Measurements from ENCODE around the gene XYLT1.
"Not testable (repeated sequence)": the region's sequence is repeated elsewhere in the genome, so short reads cannot be mapped to it uniquely, and the experiment has no call there.

Gene XYLT1

DNA sequence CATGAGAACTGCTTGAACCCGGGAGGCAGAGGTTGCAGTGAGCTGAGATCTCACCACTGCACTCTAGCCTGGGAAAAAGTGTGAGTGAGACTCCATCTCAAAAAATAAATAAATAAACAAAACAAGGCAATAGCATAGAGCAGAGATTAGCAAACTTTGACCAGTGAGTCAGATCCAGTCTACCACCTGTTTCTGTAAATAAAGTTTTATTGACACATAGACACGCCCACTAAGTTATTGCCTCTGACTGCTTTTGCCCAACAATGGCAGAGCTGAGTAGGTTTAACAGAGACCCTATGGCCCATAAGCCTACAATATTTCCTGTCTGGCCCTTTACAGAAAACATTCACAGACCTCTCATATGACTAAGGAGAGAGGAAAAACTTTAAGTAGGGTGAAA is 44.3 kb downstream of the XYLT1 start:
- no peak for DNase-seq

DNA sequence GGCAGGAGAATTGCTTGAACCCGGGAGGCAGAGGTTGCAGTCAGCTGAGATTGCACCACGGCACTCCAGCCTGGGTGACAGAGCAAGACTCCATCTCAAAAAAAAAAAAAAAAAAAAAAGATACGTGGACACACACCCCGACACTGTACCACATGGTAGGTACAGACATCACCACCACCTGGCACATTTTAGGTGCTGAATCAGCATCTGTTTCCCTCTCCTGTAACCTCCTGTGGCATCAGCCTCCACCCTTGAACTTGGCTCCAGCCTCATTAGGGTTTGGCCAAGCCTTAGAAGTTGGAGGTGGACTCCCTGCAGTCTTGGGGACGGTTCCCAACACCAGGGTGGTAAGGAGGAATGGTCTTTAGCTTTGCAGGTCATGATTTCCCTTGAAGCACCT is 46.0 kb downstream of the XYLT1 start:
- DNase-seq: no peak

DNA sequence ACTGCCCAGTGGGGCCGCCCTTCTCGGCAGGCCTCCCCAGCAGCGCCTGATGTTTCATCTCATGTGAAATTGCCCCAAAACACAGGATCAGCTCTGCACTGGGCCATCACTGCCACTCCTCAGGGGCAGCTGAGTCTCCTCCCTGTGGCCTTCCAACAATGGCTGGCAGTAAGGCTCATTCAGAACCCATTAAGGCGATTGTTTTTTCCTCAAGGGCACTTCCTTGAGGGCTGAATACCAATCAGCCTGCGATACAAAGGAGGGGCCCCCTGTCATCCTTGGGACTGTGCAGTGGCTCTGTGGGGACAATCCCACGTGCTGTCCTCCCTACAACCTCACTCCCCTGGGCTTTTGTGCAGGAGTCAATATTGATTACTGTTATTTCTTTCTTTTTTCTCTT is 47.5 kb downstream of the XYLT1 start:
- DNase-seq: no peak

DNA sequence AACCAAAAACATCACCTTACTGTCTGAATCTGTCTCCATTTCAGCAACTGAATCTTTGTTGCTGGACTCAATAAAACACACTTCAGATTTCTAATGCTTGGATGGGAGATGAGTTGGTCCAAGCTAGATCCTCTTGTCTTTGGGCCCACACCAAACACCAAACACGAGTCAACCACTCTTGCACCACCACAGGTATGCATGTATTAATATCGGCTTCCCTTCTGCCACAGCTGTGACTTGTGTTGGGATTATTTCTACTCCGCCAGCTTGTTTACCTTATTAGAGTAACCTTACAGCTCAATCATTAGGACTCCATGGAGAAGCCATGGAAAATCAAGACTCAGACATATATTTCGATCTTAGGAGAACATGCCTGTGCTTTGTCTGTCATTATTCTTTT is 49.9 kb downstream of the XYLT1 start:
- DNase-seq: no peak

DNA sequence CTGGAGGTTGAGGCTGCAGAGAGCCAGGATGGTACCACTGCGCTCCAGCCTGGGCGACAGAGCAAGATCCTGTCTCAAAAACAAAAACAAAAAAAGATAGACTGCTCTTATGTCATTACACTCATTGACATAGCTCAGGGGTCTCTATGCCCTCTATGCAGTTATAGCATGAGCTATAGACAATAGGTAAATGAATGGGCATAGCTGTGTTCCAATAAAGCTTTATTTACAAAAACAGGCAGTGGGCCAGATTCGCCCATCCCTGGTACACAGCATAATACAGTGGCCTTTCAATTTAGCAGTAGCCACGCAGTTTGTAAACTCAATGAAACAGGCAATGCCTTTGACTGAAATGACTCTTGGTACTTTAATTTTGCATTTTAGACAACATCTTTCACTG is 51.5 kb downstream of the XYLT1 start:
- no peak for DNase-seq

DNA sequence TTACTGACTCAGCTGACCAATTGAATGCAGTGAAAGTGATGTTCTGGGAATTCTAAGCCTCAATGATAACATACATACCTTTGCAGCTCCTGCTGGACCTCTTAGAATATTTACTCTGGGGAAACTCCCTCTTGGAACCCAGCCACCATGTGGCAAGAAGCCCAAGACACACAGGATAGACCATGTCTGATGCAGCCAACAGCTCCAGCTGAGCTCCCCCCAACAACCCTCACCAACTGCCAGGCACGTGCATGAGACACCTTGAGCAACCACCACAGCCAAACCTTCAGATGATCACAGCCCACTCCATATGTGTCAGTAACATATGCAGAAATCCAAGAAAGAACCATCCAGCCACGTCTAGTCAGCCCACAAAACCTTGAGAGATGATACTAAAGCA is 53.0 kb downstream of the XYLT1 start:
- DNase-seq: no peak

DNA sequence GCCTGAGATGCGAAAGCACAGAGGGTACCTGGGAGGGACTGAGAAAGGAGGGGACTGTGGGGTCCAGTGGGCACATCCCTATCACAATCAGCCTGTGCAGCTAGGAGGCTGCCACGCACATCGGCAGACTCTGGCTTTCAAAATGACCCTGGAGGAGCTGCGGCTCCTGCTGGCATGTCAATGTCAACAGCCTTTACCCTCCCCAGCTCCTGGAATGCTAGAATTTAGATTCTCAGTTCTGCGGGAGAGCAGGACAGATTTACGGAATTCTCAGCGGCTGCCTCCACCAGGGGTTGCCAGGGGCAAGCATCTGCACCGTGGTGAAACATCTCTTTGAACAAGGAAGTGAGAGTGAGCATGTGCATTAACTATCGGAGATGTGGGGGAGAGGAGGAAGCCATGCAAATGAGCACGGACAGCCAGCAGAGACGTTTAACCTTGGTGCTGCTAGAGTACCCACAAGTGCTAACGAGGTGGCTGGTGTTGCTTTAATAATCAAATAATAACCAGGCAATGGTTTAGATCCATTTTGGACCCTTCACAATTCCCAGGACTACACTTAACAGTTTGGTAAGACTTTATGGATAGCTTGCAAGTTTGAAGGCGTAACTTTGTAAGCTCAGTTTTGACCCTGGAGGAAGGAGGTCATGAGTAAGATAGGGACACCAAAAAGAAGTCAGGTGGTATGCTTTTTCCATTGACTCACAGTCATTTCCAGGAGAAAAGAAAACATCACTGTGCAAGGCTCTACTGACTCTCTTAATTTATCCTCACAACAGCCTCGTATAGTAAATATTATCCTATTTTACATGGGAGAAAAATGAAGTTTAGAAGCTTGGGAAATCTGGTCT is 54.1 kb downstream of the XYLT1 start:
- peak; percentile 65 for DNase-seq

DNA sequence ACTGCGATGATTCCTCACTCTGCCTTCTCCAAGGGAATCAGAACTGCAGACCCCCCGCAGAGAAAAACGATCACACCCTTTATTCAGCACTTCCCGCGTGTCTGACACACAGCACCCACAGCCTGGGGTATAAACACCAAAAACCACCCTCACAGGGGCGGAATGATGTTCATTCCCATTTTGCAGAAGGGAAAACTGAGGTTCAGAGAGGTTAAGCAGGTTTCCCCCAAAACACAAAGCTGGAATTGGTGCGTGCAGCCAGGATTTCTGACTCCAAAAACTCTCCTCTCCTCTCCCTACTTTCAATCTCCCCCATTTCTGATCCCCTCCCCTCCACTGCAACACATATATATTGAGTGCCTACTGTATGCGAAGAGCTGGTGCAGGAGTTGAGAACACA is 55.8 kb downstream of the XYLT1 start:
- no peak for DNase-seq

DNA sequence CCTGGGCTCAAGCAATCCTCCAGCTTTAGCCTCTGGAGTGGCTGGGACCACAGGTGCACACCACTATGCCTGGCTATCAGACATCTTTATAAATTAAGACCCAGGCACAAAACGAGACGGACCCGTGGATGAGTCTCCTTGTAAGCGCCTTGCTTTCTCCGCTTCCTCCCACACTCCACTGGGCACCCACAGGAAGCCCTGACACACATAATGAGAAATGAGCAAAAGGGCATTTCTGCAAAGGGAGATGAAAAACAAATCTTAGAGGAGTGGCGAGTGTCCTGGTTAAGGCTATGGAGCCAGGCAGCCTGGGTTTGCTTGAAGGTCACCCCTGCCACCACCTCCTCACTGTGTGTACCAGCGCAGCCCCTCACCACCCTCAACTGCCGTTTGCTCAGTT is 56.3 kb downstream of the XYLT1 start:
- DNase-seq: peak; percentile 4

DNA sequence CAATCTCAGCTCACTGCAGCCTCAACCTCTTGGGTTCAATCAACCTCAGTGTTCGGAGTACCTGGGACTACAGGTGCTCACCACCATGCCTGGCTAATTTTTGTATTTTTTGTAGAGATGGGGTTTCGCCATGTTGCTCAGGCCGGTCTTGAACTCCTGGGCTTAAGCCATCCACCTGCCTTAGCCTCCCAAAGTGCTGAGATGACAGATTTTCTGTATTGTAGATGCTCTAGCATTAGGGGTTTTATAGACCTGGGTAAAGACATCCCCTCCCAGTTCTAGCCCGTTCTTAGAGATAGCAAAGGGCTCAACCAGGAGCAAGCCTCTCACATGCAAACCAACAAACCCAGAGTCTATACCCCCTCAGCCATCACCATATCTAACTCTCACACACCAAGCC is 57.3 kb downstream of the XYLT1 start:
- DNase-seq: no peak

DNA sequence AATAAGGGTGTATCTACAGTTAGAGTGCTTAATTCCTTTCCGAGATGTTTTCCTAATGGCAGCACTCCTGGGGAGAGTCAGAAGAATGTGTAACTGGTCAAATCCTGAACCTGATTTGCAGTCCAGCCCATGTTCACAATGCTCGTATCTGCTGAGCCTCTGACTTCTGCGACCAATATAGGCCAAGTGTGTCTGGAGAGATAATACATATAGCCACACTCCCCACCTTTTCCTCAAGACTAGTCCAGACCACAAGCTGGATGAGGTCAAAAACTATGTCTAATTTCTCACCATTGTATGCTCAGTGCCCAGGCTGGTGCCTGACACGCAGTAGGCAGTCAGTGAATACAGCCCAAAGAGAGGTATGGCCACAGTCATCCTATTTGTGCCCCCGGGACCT is 58.0 kb downstream of the XYLT1 start:
- DNase-seq: no peak

DNA sequence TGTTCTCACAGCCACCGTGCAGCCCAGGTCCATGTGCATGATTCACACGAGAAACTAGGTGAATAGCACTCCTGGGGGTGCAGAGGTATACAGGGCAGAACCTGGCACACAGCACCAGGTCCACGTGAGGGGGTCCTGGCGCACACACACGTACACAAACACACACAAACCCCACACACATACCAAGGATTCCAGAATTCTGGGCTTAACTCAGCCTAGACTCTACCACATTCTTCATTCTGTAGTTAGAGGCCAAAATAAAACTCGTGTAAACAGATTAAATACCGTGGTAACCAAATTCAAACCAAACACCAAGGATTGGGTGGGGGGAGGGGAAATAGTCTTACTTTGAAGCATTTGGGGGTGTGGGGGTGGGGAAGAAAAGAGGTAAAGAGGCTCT is 58.5 kb downstream of the XYLT1 start:
- no peak for DNase-seq

DNA sequence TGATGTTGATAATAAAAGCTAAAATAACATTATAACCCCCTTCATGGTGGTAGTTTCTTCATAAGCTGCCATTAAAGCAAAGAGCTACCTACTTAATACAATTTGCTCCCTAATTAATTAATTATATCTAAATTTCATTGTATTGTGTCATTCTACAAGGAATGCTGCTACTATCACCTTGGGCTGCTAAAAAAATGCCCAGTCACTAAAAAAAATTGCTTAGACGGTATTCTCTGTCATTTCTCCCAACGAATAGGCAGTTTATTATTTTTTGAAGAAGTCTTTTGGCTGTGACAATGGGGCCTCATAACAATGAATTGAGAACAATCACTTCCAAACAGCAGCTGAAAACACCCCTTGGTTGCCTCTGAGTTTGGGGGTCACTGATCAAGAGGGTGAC is 59.5 kb downstream of the XYLT1 start:
- DNase-seq: no peak

DNA sequence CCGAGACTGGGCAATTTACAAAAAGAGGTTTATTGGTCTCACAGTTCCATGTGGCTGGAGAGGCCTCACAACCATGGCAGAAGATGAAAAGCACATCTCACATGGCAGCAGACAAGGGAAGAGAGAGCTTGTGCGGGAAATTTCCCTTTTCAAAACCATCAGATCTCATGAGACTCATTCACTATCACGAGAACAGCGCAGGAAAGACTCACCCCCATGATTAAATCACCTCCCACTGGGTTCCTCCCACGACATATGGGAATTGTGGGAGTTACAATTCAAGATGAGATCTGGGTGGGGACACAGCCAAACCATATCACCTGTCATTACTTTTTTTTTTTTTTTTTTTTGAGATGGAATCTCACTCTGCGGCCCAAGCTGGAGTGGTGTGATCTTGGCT is 60.4 kb downstream of the XYLT1 start:
- not testable (repeated sequence) for DNase-seq

DNA sequence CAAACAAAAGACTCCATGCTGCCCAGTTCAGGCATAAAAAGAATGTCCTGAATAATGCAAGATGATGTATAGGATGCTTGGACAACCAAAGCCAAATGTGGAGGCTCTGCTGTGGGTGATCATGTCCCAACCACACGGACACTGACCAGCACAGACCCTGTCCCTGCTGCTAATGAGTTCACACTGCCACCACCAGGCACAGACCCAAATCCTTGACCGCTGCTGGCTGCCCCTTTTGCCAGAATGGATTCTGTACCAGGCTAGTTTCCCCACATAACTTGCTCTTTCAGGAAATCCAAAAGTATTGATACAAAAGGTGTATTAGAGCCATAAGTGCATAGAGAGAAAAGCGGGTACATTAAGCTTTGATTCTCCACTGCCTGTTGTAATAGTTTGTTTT is 60.9 kb downstream of the XYLT1 start:
- no peak for DNase-seq

DNA sequence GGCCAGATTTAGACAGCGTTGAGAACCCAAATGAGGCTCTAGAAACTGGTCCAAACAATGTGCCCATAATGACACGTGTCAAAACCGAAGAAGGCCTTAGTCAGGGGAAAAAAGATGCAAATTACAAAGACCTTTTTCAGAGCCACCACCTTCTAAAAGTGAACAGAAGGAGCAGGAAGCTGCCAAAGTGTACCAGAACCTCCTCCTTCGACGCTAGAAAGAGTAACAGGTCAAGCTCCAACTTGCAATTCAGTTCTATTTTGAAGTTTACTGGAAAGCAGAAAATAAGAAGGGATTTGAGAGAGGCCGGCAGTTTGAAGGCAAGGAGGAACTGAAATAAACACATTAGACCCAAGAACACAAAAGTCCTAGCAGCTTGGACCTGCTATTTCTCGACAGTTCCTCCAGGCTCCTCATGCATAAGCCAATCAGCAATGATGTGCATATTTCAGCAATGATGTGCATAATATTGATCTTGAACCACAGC is 61.8 kb downstream of the XYLT1 start:
- DNase-seq: no peak

DNA sequence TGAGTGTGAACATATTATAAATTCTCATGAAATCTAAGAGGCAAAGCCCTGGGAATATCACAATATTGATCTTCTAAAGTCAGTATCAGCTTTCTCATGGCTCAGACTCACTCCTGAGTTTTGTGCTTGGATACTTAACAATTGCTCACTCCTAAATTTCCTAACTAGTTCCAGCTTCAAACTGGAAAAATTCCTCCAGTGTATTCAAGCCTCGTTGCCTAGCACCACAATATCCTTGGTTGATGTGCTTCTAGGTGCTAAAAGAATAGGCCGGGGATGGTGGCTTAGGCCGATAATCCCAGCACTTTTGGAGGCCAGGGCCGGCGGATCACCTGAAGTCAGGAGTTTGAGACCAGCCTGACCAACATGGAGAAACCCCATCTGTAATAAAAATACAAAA is 62.5 kb downstream of the XYLT1 start:
- DNase-seq: no peak

DNA sequence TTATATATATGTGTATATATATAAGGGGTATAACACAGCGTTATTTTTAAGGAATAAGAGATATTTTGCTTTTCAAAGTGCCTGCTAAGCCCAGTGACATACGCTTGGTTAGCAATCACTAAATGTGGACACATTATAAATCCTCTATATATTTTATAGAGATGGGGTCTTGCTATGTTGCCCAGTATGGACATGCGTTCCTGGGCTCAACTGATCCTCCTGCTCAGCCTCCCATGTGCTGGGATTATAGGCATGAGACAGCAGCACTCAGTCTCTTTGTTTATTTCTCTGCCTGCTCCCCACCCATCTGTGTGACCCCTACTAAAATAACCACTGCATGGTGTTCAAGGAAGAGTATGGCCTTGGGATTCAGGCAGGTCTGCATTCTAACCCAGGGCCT is 63.4 kb downstream of the XYLT1 start:
- no peak for DNase-seq

DNA sequence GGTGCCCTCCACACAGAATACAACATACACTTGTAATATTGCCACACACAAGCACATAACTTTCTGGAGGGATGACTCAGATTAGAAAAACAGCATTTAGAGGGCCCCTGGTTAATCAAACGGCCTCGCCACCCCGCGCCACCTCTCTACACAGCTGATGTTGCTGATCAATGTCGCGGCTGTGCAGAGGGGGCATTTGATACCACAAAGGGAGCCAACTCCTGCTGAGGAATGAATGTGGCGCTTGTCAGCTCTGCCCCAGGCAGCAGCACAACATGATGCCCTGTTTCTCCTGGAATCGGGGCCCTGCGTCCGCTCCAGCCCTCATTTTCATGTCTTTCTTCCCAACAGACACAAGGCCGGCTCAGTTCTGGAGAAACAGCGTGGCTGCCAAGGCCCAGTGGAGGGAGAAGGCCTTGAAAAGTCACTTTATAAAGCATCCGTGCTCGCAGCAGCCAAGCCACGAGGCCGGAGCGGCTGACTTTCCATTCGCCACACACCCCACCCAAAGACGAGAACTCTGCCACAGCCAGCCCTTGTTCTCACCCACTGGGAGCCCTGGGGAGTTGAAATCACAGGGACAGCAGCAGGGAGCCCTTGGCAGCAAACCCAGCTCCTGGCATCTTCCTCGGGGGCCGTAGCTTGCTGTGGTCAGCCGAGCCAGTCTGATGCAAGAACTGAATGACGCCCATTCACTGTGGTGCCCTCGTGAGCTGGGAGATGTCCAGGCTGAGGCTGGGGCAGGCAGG is 65.6 kb downstream of the XYLT1 start:
- DNase-seq: no peak

DNA sequence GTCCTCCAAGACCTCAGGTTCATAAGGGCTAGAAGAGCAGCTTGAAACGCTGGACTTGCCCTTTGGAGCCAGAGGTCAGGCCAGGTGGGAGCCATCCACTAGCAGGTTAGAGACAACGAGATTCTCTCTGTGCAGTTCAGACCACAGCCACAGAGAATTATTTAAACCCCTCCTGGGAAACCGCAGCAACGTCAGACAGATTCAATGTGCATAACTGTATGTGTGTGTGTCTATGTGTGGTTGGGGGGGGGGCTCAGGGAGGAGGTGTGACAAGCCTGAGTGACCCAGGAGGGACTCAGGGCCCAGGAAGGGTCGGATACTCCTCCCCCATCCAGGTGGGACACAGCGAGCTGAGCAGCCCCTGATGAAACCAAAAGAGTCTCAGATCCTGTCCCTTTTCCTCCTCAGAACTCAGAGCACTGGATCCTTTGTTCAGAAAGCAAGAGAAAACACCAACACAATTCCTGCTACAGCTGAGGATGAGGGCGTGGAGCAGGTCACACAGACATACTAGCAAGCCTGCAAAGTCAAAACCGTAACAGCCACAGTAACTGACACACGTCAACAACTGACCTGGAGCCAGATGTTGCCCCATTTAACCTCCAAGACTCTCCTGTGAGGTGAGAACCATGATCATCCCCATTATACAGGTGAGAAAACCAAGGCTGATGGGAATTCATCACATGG is 66.8 kb downstream of the XYLT1 start:
- DNase-seq: no peak

DNA sequence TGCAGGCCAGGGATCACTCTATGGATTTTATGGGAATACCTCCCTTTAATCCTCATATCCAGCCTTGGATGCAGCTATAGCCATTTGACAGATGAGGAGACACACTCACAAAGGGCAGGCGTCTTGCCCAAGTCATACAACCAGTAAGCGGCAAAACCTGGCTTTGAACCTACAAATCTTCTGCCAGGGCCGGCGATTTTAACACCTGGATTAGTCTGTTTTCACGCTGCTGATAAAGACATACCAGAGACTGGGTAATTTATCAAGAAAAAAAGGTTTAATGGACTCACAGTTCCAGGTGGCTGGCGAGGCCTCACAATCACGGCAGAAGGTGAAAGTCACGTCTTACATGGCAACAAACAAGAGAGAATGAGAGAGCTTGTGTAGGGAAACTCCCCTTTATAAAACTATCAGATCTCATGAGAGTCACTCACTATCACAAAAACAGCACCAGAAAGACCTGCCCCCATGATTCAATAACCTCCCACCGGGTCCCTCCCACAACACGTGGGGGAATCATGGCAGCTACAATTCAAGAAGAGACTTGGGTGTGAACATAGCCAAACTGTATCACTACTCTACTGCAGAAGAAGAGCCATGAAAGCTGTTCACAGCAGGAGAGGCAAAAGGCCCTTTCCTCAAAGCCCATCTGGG is 67.5 kb downstream of the XYLT1 start:
- DNase-seq: no peak

DNA sequence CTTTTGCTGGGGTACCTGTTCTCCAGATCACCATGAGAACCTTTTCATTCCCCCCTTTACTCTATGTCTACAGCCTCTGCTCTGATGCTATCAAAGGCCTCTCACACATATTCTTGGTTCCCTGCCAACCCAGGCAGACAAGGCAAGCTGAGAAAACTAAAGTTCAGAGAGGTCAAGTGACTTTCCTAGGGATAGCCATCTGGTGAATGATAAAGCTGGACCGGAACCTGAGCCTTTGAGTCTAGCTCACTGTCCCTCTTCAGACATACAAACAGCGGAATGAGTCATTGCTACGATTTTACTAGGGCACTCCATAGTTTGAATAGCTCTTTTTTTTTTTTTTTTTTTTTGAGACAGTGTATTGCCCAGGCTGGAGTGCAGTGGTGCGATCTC is 73.3 kb downstream of the XYLT1 start:
- no peak for DNase-seq
